IMR-90 (cell line): ENCODE data around the gene SRSF3. TPM values are rescaled to one million over a fixed set of nuclear protein-coding genes. Genes with fewer than 3 reads are reported as not detected.
A peak's percentile ranks its signal among the peaks of the same experiment; 100 is the strongest.

Source experiments
- ATAC-seq: fragments of 200-7000 bp; cut with Tn5 transposase; 2 replicates; pipeline ENCODE4 v1.9.1; 2020; ENCODE audit warnings: low read depth, mild to moderate bottlenecking, moderate library complexity
- BruUV-seq: library from RNA; stranded (reverse); fragments of 400-500 nt; replicated peaks from 2 replicates; lab custom pipeline; 2021; lab: Mats Ljungman, UMichigan
- CTCF ChIA-PET: fragments of 300-600 bp; formaldehyde crosslinking; extraction: SDS; loops from one replicate; lab custom pipeline; 2021; ENCODE audit warnings: antibody characterized with exemption; lab: Yijun Ruan, JAX
- POLR2A ChIA-PET: fragments of 300-600 bp; sonication (Branson Sonifier 250); formaldehyde crosslinking; loops from one replicate; lab custom pipeline; 2022; ENCODE audit warnings: antibody characterized with exemption; ENCODE audit not compliant: unreplicated experiment; lab: Charles Lee
- DNase-seq: peaks from one replicate; pipeline ENCODE4 v3.0.0; 2013
- H2AFZ ChIP-seq: replicated peaks from 2 replicates; pipeline ENCODE3; 2013; ENCODE audit warnings: low read length, mild to moderate bottlenecking; ENCODE audit not compliant: poor library complexity
- H2AK5ac ChIP-seq: 2 replicates; pipeline ENCODE4 v1.6.1; 2013; ENCODE audit warnings: low read depth, low read length, inconsistent platforms
- H2AK9ac ChIP-seq: replicated peaks from 2 replicates; pipeline ENCODE3; 2013; ENCODE audit warnings: mild to moderate bottlenecking, low read depth, low read length, moderate library complexity; ENCODE audit not compliant: poor library complexity
- H2BK120ac ChIP-seq: 2 replicates; pipeline ENCODE4 v1.6.1; 2013; ENCODE audit warnings: low read depth, low read length, inconsistent platforms
- H2BK15ac ChIP-seq: 3 replicates; pipeline ENCODE4 v1.6.1; 2013; ENCODE audit warnings: low read depth, low read length, inconsistent platforms
- H2BK20ac ChIP-seq: 2 replicates; pipeline ENCODE4 v1.6.1; 2013; ENCODE audit warnings: low read depth, mild to moderate bottlenecking, inconsistent platforms, low read length, moderate library complexity
- H2BK5ac ChIP-seq: 2 replicates; pipeline ENCODE4 v1.6.1; 2013; ENCODE audit warnings: mild to moderate bottlenecking, low read depth, low read length, inconsistent platforms; ENCODE audit not compliant: poor library complexity, severe bottlenecking
- H3K14ac ChIP-seq: replicated peaks from 2 replicates; pipeline ENCODE4 v1.6.1; 2013; ENCODE audit warnings: low read depth, low read length, inconsistent platforms
- H3K18ac ChIP-seq: 2 replicates; pipeline ENCODE4 v1.6.1; 2013; ENCODE audit warnings: low read depth, low read length, control low read depth
- H3K23ac ChIP-seq: 2 replicates; pipeline ENCODE4 v1.6.1; 2013; ENCODE audit warnings: low read depth, low read length, inconsistent platforms
- H3K27ac ChIP-seq: 2 replicates; pipeline ENCODE4 v1.5.1; 2013; ENCODE audit warnings: mild to moderate bottlenecking, control low read depth, low read length; ENCODE audit not compliant: insufficient read depth
- H3K27me3 ChIP-seq: 2 replicates; pipeline ENCODE4 v1.6.1; 2013; ENCODE audit warnings: low read length; ENCODE audit not compliant: control insufficient read depth, insufficient read depth
- H3K36me3 ChIP-seq: 2 replicates; pipeline ENCODE4 v1.6.1; 2013; ENCODE audit warnings: low read length, mixed read lengths; ENCODE audit not compliant: control insufficient read depth, insufficient read depth
- H3K4ac ChIP-seq: 2 replicates; pipeline ENCODE4 v1.6.1; 2013; ENCODE audit warnings: low read depth, low read length, inconsistent platforms
- H3K4me1 ChIP-seq: 2 replicates; pipeline ENCODE4 v1.6.1; 2013; ENCODE audit warnings: low read length, mixed read lengths; ENCODE audit not compliant: control insufficient read depth, insufficient read depth
- H3K4me2 ChIP-seq: 2 replicates; pipeline ENCODE4 v1.6.1; 2013; ENCODE audit warnings: low read depth, mild to moderate bottlenecking, control low read depth, low read length, moderate library complexity
- H3K4me3 ChIP-seq: 2 replicates; pipeline ENCODE4 v1.5.1; 2013; ENCODE audit warnings: low read depth, mild to moderate bottlenecking, control low read depth, low read length, moderate library complexity; ENCODE audit not compliant: insufficient read depth
- H3K56ac ChIP-seq: 2 replicates; pipeline ENCODE4 v1.6.1; 2013; ENCODE audit warnings: low read length, inconsistent platforms; ENCODE audit not compliant: insufficient read depth; ENCODE audit errors: extremely low read depth
- H3K79me1 ChIP-seq, 2 experiments: 2 replicates each; pipeline ENCODE4 v1.6.1; 2013; ENCODE audit warnings: low read length in 2 of 2, inconsistent platforms in 1 of 2, low read depth in 1 of 2
- H3K9ac ChIP-seq: 2 replicates; pipeline ENCODE4 v1.6.1; 2013; ENCODE audit warnings: low read depth, low read length, control low read depth
- H3K9me1 ChIP-seq: 2 replicates; pipeline ENCODE4 v1.6.1; 2013; ENCODE audit warnings: low read length, inconsistent platforms; ENCODE audit not compliant: insufficient read depth
- H3K9me3 ChIP-seq: 2 replicates; pipeline ENCODE4 v1.6.1; 2013; ENCODE audit warnings: low read length; ENCODE audit not compliant: control insufficient read depth, insufficient read depth
- H4K20me1 ChIP-seq: 2 replicates; pipeline ENCODE4 v1.6.1; 2013; ENCODE audit warnings: low read length, inconsistent platforms; ENCODE audit not compliant: insufficient read depth
- H4K5ac ChIP-seq: 2 replicates; pipeline ENCODE4 v1.6.1; 2013; ENCODE audit warnings: mild to moderate bottlenecking, low read depth, low read length, control low read depth
- H4K8ac ChIP-seq, 2 experiments: 2 replicates each; pipeline ENCODE4 v1.6.1; 2013; ENCODE audit warnings: low read depth in 2 of 2, low read length in 2 of 2, control low read depth in 1 of 2, inconsistent platforms in 1 of 2
- H4K91ac ChIP-seq: 2 replicates; pipeline ENCODE4 v1.6.1; 2013; ENCODE audit warnings: low read depth, low read length, inconsistent platforms; ENCODE audit not compliant: insufficient read depth
- BHLHE40 ChIP-seq: fragments of 150-350 bp; IDR thresholded peaks from 2 replicates; pipeline ENCODE4 v1.6.1; 2016; ENCODE audit warnings: mild to moderate bottlenecking, low read depth, low read length
- CEBPB ChIP-seq: IDR thresholded peaks from 2 replicates; pipeline ENCODE4 v1.6.1; 2012; ENCODE audit warnings: low read depth, low read length, improper control_type of control experiment
- CHD1 ChIP-seq: IDR thresholded peaks from 2 replicates; pipeline ENCODE4 v1.6.1; 2012; ENCODE audit warnings: low read depth, low read length, improper control_type of control experiment
- FOS ChIP-seq: fragments of 150-350 bp; IDR thresholded peaks from 2 replicates; pipeline ENCODE4 v1.6.1; 2016; ENCODE audit warnings: low read depth, low read length
- MAFK ChIP-seq: IDR thresholded peaks from 2 replicates; pipeline ENCODE4 v1.6.1; 2012; ENCODE audit warnings: low read depth, low read length, improper control_type of control experiment
- MAZ ChIP-seq: IDR thresholded peaks from 2 replicates; pipeline ENCODE4 v1.6.1; 2012; ENCODE audit warnings: low read depth, mild to moderate bottlenecking, low read length, improper control_type of control experiment, moderate library complexity, borderline replicate concordance
- MXI1 ChIP-seq: IDR thresholded peaks from 2 replicates; pipeline ENCODE4 v1.6.1; 2012; ENCODE audit warnings: low read depth, mild to moderate bottlenecking, low read length, moderate library complexity, borderline replicate concordance
- NFE2L2 ChIP-seq: fragments of 150-350 bp; IDR thresholded peaks from 2 replicates; pipeline ENCODE4 v1.6.1; 2016; ENCODE audit warnings: low read depth, mild to moderate bottlenecking, low read length
- POLR2A ChIP-seq: IDR thresholded peaks from 2 replicates; pipeline ENCODE4 v1.6.1; 2012; ENCODE audit warnings: mild to moderate bottlenecking, low read depth, low read length
- RAD21 ChIP-seq: IDR thresholded peaks from 2 replicates; pipeline ENCODE4 v1.6.1; 2012; ENCODE audit warnings: low read length, improper control_type of control experiment
- RCOR1 ChIP-seq: IDR thresholded peaks from 2 replicates; pipeline ENCODE4 v1.6.1; 2012; ENCODE audit warnings: mild to moderate bottlenecking, low read length, improper control_type of control experiment; ENCODE audit not compliant: insufficient replicate concordance
- RFX5 ChIP-seq: IDR thresholded peaks from 2 replicates; pipeline ENCODE4 v1.8.0; 2012; ENCODE audit warnings: low read depth, mild to moderate bottlenecking, low read length, moderate library complexity
- SMC3 ChIP-seq: fragments of 150-350 bp; IDR thresholded peaks from 2 replicates; pipeline ENCODE4 v1.6.1; 2016; ENCODE audit warnings: low read depth, mild to moderate bottlenecking, antibody characterized with exemption, low read length, moderate library complexity
- WGBS, 2 experiments: methylation state at CpG; one replicate each; pipeline versions ENCODE4 v1.1.5 to v1.1.7; 2013; ENCODE audit warnings: missing lambda C conversion rate in 2 of 2; ENCODE audit not compliant: insufficient read length in 1 of 2; ENCODE audit errors: extremely low coverage in 2 of 2; 5-methylcytosine and 5-hydroxymethylcytosine counted together
- dilution Hi-C: fragments of 300-500 bp; cut with HindIII; formaldehyde crosslinking; loops from one replicate; pipeline ENCODE4 v1.14.3; 2018; ENCODE audit warnings: low sequenced_read_pairs; ENCODE audit not compliant: unreplicated experiment
- in situ Hi-C: fragments of 300-500 bp; cut with MboI; formaldehyde crosslinking; loops from 3 replicates; pipeline ENCODE4 v1.14.3; 2019; ENCODE audit warnings: low sequenced_read_pairs, inconsistent platforms, mixed read lengths
- intact Hi-C: fragments of 100-400 bp; cut with micrococcal nuclease; formaldehyde crosslinking; loops from 2 replicates; pipeline ENCODE4 v1.10.0; 2022
- polyA plus RNA-seq, 3 experiments: library from polyadenylated mRNA; depleted of rRNA; stranded (reverse); fragments of >200 nt; gene quantifications; 2 replicates each; pipeline ENCODE4 v1.2.3, GENCODE V29; 2012; ENCODE audit warnings: low replicate concordance in 1 of 3
- total RNA-seq: library from RNA; depleted of rRNA; stranded (reverse); fragments of >200 nt; gene quantifications from 2 replicates; pipeline ENCODE4 v1.2.3, GENCODE V29; 2012
- TF ChIP-seq, protein P1 (sequence below): fragments of 150-350 bp; IDR thresholded peaks from 2 replicates; pipeline ENCODE4 v1.6.1; 2016; ENCODE audit warnings: low read depth, mild to moderate bottlenecking, low read length, moderate library complexity, borderline replicate concordance
- TF ChIP-seq, protein P2 (sequence below): fragments of 150-350 bp; IDR thresholded peaks from 2 replicates; pipeline ENCODE4 v1.6.1; 2017; ENCODE audit warnings: mild to moderate bottlenecking, antibody characterized with exemption, low read length, low read depth

The SRSF3 gene
- total and polyA plus RNA-seq, 2 of the 4 experiments (the other 2 are of a cell fraction): 237 to 297 TPM

DNA sequence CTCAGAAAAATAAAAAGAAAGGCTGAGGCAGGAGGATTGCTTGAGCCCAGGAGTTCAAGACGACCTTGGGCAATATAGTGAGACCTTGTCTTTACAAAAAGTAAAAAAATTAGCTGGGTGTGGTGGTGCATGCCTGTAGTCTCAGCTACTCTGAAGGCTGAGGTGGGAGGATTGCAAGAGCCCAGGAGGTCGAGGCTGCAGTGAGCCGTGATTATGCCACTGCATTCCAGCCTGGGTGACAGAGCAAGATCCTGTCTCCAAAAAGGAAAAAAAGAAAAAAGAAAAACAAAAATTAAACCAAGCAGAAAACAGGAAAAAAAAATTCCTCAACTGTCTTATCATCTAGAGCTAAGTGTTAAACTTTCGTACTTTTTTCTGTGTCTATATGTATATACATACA lies 12.4 kb upstream of the SRSF3 start:
- ATAC-seq: no peak
- Histone ChIP-seq H4K91ac (0 out of 2 replicates have a peak overlapping the region, but pooled peaks have one; percentile 5), H3K56ac (no peak overlapping the region), H3K4me1 (peaks cover 13% of the 10 kb centered on the region), H3K9me3 (no peaks in the 10 kb centered on the region), H3K27ac (no peak overlapping the region), H3K4me3 (no peak overlapping the region), H3K27me3 (no peaks in the 10 kb centered on the region), H2BK5ac (no peak overlapping the region), H4K8ac (no peak overlapping the region), H2AFZ (no peak overlapping the region), H3K18ac (no peak overlapping the region), H3K4ac (peak overlapping the region; percentile 71), H2AK5ac (no peak overlapping the region; the same call in 1 of the 2 replicates), H3K79me1 (peaks cover 4 to 17% of the 10 kb centered on the region in 2 experiments; a peak in 3 of 4 replicates), H2AK9ac (no peak overlapping the region), H3K23ac (no peak overlapping the region; the same call in 1 of the 2 replicates), H3K36me3 (no peaks in the 10 kb centered on the region), H4K5ac (no peak overlapping the region), H3K9ac (no peak overlapping the region), H3K9me1 (peaks cover 8% of the 10 kb centered on the region), H2BK15ac (0 out of 3 replicates have a peak overlapping the region, but pooled peaks have one; percentile 2), H3K4me2 (no peak overlapping the region), H2BK120ac (peak overlapping the region; percentile 39), H3K14ac (no peak overlapping the region), H2BK20ac (no peak overlapping the region), H4K20me1 (no peaks in the 10 kb centered on the region)
- dilution Hi-C loops: no loop called here
- no peak for TF ChIP-seq SMC3
- no peak for TF ChIP-seq CHD1
- TF ChIP-seq POLR2A: no peak
- no peak for TF ChIP-seq BHLHE40
- TF ChIP-seq RAD21: no peak
- no peak for TF ChIP-seq RCOR1
- TF ChIP-seq, protein P1, sequence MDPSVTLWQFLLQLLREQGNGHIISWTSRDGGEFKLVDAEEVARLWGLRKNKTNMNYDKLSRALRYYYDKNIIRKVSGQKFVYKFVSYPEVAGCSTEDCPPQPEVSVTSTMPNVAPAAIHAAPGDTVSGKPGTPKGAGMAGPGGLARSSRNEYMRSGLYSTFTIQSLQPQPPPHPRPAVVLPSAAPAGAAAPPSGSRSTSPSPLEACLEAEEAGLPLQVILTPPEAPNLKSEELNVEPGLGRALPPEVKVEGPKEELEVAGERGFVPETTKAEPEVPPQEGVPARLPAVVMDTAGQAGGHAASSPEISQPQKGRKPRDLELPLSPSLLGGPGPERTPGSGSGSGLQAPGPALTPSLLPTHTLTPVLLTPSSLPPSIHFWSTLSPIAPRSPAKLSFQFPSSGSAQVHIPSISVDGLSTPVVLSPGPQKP: no peak
- no peak for TF ChIP-seq MXI1
- TF ChIP-seq, protein P2, sequence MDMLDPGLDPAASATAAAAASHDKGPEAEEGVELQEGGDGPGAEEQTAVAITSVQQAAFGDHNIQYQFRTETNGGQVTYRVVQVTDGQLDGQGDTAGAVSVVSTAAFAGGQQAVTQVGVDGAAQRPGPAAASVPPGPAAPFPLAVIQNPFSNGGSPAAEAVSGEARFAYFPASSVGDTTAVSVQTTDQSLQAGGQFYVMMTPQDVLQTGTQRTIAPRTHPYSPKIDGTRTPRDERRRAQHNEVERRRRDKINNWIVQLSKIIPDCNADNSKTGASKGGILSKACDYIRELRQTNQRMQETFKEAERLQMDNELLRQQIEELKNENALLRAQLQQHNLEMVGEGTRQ: no peak
- no peak for TF ChIP-seq CEBPB
- TF ChIP-seq RFX5: no peak
- TF ChIP-seq MAZ: no peak
- no peak for TF ChIP-seq FOS
- TF ChIP-seq NFE2L2: no peak
- TF ChIP-seq MAFK: no peak
- CTCF ChIA-PET: interaction anchor here (0.6 to 0.7 kb wide), 2 partner anchors 132 to 1576 kb away, joined by 4 to 6 read pairs; no protein-coding TSS in a partner anchor
- intact Hi-C loops: no loop called here
- no CpG with 5 or more reads among the region's 4 CpGs for WGBS, 2 experiments
- no TSS peak for BruUV-seq
- POLR2A ChIA-PET: no interaction called here
- in situ Hi-C loops: no loop called here
- DNase-seq: no peak
